ENCODE data around the gene OR13F1. TPM values are rescaled to one million over a fixed set of nuclear protein-coding genes. Genes with fewer than 3 reads are reported as not detected.

Gene OR13F1
- total and polyA plus RNA-seq, 2 of the 13 experiments (the other 11 are each of a cell fraction or from before 2014, with no cell fraction given): not detected

DNA sequence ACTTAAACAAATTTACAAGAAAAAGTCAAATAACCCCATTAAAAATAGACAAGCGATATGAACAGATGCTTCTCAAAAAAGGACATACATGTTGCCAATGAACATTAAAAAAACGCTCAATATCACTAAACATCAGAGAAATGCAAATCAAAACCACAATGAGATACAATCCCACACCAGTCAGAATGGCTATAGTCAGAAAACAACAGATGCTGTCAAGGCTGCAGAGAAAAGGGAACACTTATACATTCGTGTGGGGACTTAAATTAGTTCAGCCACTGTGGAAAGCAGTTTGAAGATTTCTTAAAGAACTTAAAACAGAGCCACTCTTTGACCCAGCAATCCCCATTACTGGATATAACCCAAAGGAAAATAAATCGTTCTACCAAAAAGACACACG lies 10.8 kb downstream of the OR13F1 start:
- ATAC-seq (no peak), FAIRE-seq (no peak), DNase-seq (ENCODE audit: low spot score) (no peak)
- H2AFZ ChIP-seq (ENCODE audit: low read length): no peak overlapping the region
- H3K9ac ChIP-seq (ENCODE audit: insufficient read depth, low read depth, low read length): no peak overlapping the region
- H3K4me3 ChIP-seq (replicated peaks in 1 of 3; ENCODE audit: insufficient read depth in 1 of 3, low read depth in 2 of 3, low read length in 3 of 3): no peak overlapping the region
- in situ Hi-C loops (cut with HindIII; ENCODE audit: extremely low pct_ligation_motif_present, low pct_unique_long_range_greater_than_20kb) (no loop called here), intact Hi-C loops (cut with micrococcal nuclease; ENCODE audit: unreplicated experiment) (no loop called here)
- H3K27ac ChIP-seq (ENCODE audit: extremely low read length, insufficient read depth, low read length): no peak overlapping the region
- ChIA-PET CTCF (ENCODE audit: low intra/inter-chr PET ratio, low total read pairs) (no interaction called here), POLR2A (no interaction called here)
- H3K4me2 ChIP-seq (ENCODE audit: low read depth, low read length): no peak overlapping the region
- no peaks in the 10 kb centered on the region for H3K9me3 ChIP-seq (ENCODE audit: low read length)
- H3K36me3 ChIP-seq (replicated peaks in 1 of 2; ENCODE audit: control insufficient read depth in 1 of 2, insufficient read depth in 2 of 2, low read length in 2 of 2): no peaks in the 10 kb centered on the region
- no peaks in the 10 kb centered on the region for H3K4me1 ChIP-seq (ENCODE audit: insufficient read depth, low read length)
- no TSS peak for BruUV-seq (replicated peaks)
- 1% methylated on average over 5 of the region's 5 CpGs for WGBS (ENCODE audit: low lambda C conversion rate)
- no peaks in the 10 kb centered on the region for H4K20me1 ChIP-seq (ENCODE audit: insufficient read depth, low read length)
- H3K79me2 ChIP-seq (ENCODE audit: insufficient read depth, low read length): no peaks in the 10 kb centered on the region
- H3K27me3 ChIP-seq (ENCODE audit: control insufficient read depth in 1 of 2, insufficient read depth in 2 of 2, low read length in 2 of 2): no peaks in the 10 kb centered on the region; a peak in 1 of 5 replicates
- TF ChIP-seq MBD4 (IDR thresholded peaks at IDR 0.05; ENCODE audit: borderline replicate concordance, low read length) (no peak), KDM5B (CRISPR knock-in tag; IDR thresholded peaks at IDR 0.05; ENCODE audit: borderline replicate concordance) (no peak), MAFF (IDR thresholded peaks at IDR 0.05; ENCODE audit: low read depth, low read length) (no peak), THYN1 (CRISPR knock-in tag; IDR thresholded peaks at IDR 0.05; ENCODE audit: borderline replicate concordance, low read depth) (no peak), NR2F1 (CRISPR knock-in tag; IDR thresholded peaks at IDR 0.05) (no peak), ZNF558 (CRISPR knock-in tag; IDR thresholded peaks at IDR 0.05; ENCODE audit: borderline replicate concordance) (no peak), FOXO4 (CRISPR knock-in tag; conservative IDR thresholded peaks at IDR 0.05) (no peak), ZXDC (CRISPR knock-in tag; IDR thresholded peaks at IDR 0.05) (no peak)
- TF ChIP-seq, protein P1, sequence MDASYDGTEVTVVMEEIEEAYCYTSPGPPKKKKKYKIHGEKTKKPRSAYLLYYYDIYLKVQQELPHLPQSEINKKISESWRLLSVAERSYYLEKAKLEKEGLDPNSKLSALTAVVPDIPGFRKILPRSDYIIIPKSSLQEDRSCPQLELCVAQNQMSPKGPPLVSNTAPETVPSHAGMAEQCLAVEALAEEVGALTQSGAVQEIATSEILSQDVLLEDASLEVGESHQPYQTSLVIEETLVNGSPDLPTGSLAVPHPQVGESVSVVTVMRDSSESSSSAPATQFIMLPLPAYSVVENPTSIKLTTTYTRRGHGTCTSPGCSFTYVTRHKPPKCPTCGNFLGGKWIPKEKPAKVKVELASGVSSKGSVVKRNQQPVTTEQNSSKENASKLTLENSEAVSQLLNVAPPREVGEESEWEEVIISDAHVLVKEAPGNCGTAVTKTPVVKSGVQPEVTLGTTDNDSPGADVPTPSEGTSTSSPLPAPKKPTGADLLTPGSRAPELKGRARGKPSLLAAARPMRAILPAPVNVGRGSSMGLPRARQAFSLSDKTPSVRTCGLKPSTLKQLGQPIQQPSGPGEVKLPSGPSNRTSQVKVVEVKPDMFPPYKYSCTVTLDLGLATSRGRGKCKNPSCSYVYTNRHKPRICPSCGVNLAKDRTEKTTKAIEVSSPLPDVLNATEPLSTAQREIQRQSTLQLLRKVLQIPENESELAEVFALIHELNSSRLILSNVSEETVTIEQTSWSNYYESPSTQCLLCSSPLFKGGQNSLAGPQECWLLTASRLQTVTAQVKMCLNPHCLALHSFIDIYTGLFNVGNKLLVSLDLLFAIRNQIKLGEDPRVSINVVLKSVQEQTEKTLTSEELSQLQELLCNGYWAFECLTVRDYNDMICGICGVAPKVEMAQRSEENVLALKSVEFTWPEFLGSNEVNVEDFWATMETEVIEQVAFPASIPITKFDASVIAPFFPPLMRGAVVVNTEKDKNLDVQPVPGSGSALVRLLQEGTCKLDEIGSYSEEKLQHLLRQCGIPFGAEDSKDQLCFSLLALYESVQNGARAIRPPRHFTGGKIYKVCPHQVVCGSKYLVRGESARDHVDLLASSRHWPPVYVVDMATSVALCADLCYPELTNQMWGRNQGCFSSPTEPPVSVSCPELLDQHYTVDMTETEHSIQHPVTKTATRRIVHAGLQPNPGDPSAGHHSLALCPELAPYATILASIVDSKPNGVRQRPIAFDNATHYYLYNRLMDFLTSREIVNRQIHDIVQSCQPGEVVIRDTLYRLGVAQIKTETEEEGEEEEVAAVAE (CRISPR knock-in tag; IDR thresholded peaks at IDR 0.05; ENCODE audit: borderline replicate concordance): no peak
- TF ChIP-seq, protein P2, sequence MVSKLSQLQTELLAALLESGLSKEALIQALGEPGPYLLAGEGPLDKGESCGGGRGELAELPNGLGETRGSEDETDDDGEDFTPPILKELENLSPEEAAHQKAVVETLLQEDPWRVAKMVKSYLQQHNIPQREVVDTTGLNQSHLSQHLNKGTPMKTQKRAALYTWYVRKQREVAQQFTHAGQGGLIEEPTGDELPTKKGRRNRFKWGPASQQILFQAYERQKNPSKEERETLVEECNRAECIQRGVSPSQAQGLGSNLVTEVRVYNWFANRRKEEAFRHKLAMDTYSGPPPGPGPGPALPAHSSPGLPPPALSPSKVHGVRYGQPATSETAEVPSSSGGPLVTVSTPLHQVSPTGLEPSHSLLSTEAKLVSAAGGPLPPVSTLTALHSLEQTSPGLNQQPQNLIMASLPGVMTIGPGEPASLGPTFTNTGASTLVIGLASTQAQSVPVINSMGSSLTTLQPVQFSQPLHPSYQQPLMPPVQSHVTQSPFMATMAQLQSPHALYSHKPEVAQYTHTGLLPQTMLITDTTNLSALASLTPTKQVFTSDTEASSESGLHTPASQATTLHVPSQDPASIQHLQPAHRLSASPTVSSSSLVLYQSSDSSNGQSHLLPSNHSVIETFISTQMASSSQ (IDR thresholded peaks at IDR 0.05; ENCODE audit: low read depth): no peak
- TF ChIP-seq, protein P2 (CRISPR knock-in tag; IDR thresholded peaks at IDR 0.05; ENCODE audit: borderline replicate concordance): no peak
